DMS153 treated with DMSO at 0.1 percent for 48 hours (cell line): ENCODE measurements around the gene ATXN1.

Experiments
- DNase-seq: peaks from one replicate; lab custom pipeline; 2025; ENCODE audit not compliant: unreplicated experiment; lab: John Stamatoyannopoulos, UW

The ATXN1 gene

DNA sequence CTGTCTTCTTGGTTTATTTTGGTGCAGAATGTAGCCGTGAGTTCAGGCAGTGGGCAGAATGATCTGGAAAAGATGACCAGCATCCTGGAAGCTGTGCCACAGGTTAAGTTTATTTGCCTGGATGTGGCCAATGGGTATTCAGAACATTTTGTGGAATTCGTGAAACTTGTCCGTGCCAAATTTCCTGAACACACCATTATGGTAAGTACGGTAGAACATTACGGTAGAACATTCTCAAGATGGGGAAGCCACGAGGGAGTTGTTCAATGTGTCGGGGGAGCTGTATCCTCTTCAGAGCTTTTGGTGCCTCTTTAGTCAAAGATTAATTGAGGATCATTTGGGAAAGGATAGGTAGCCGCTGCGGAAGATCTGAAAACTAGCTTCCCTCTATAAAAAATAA lies 506.7 kb downstream of the ATXN1 start:
- no peak for DNase-seq

GRCh38 chr6:16253399-16254144 lies 507.7 kb downstream of the ATXN1 start:
- no peak for DNase-seq

DNA sequence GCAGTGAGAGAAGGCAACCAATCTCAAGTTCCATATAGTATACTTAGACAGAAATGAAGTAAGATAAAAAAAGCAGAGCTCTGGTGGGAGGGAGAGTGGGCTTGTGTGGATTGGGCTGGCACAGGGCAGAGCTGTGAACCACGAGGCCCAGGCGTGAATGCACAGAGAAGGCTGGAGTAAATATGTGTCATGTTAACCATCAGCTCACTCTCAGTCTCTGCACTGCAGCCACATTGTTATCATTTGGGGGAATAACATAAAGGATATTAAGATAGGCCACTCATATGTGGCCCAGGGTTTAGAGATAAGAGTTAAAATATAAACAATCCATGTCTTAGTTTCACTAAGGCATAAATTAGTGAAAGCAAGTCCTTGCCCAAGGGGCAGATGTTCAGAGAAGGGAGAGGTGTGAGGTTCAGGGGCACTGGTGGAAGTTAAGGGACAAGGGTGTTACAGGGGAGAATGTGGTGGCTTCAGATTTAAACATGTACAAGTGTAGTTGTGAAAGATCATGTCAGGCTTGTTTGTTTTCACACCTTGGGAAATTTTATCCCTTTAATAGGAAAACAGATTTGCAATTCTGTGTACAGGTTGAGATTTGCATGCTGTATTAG lies 508.5 kb downstream of the ATXN1 start:
- DNase-seq, result no peak

DNA sequence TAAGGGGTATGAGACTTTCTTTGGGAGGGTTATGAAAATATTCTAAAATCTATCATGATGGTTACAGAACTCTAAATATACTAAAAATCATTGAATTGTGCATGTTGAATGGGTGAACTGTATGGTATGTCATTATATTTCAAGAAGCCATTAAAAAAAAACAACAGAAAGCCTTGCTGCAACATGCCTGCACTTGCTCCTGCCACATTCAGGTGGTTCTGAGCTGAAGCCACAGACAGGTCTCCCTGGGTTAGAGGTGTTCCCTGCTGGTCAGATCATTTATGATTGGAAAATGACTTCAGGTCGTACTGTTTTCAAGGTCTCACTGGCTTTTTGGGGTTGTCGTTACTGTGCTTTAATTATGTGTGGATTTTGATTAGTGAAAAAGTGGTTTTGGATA lies 509.6 kb downstream of the ATXN1 start:
- peak; percentile 17 for DNase-seq

DNA sequence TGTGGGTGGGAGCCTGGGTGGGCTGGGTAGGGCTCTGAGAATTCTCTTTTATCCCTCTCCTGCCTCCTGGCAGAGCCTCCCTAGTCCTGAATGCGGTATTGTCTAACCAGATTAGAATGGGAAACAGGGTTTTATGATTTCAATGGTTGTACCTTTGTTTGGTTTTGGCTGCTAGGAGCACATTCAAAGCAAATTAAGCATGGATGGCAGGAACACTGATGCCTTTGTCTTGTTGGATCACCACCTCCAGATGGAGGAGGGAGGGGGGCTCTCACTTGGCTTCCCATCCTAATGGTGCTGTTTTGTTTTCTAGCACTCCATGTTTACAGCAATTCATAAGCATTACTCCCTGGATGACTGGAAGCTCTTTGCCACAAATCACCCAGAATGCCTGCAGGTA lies 511.3 kb downstream of the ATXN1 start:
- peak; percentile 90 for DNase-seq
